Measurements from ENCODE around the gene IL31RA.
"Not testable (repeated sequence)": the region's sequence is repeated elsewhere in the genome, so short reads cannot be mapped to it uniquely, and the experiment has no call there.

Gene IL31RA

DNA sequence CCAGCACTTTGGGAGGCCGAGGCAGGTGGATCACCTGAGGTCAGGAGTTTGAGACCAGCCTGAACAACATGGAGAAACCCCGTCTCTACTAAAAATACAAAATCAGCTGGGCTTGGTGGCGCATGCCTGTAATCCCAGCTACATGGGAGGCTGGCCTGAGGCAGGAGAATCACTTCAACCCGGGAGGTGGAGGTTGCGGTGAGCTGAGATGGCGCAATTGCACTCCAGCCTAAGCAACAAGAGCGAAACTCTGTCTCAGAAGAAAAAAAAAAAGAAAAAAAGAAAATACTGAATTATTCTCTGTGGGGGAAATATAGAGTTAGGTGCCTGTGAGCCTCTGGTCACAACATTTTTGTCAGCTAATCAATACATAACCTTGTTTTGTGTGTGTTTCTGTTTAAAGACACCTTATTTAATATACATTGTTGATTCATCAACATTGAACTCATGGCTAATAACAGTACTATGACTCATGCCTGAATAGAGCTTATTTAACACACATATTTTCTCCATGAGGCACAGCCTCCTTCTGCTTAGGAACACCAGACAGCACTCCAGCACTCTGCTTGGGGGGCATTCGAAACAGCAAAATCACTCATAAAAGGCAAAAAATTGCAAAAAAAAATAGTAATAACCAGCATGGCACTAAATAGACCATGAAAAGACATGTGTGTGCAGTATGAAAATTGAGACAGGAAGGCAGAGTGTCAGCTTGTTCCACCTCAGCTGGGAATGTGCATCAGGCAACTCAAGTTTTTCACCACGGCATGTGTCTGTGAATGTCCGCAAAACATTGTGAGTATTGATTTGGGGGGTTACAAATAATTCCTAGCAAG lies at the start of gene IL31RA:
IL31RA (plus strand) TSS at position 519 of the 836 bp plus-strand sequence; CDS start at position 733, 214 bp downstream.
- DNase-seq (ENCODE audit: low read depth, low spot score), result peak; percentile 80

- DNase-seq (ENCODE audit: low read depth, low spot score), result not testable (repeated sequence)
Observed at GRCh38 chr5:55808814-55809213, 42.3 kb upstream of the IL31RA start.

DNA sequence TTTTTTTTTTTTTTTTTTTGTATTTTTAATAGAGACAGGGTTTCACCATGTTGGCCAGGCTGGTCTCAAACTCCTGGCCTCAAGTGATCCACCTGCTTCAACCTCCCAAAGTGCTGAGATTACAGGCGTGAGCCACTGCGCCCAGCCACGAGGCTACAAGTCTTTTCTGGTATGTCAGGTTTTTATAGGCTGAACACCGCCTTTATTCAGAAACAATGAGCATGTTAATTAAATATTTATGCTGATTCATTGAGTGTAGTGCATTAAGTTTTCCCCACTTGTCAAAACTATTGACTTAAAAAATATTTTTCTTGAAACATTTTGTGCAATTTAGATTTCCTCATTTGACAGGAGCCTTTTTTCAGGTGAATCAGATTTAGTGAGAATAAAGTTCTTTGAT lies 35.2 kb upstream of the IL31RA start:
- DNase-seq (ENCODE audit: low read depth, low spot score), result not testable (repeated sequence)

GRCh38 chr5:55816342-55816741 lies 34.8 kb upstream of the IL31RA start:
- peak; percentile 67 for DNase-seq (ENCODE audit: low read depth, low spot score)

DNA sequence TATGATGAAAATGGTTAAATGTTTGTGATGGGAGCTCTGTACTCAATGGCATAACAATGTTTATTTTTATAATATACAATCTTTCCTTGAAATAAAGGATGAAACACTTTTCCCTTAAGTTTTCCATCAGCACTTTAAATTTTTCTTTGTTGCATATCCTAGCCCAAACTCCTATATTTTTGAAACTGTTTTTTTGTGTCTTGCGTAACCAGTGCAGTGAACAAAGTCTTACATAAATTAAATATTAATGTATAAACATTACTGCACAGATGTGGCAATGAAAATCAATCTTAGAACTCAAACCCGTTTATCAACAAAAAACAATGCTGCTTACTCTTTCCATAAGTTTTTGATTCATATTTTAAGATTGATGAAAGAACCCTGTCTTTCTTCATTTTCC lies 34.1 kb upstream of the IL31RA start:
- DNase-seq (ENCODE audit: low read depth, low spot score), result no peak

GRCh38 chr5:55820488-55820887 lies 30.7 kb upstream of the IL31RA start:
- DNase-seq (ENCODE audit: low read depth, low spot score), result peak; percentile 39

GRCh38 chr5:55821731-55822512 lies 29.2 kb upstream of the IL31RA start:
- DNase-seq (ENCODE audit: low read depth, low spot score), result peak; percentile 29

GRCh38 chr5:55823151-55823796 lies 27.9 kb upstream of the IL31RA start:
- no peak for DNase-seq (ENCODE audit: low read depth, low spot score)

GRCh38 chr5:55829956-55830355 lies 21.2 kb upstream of the IL31RA start:
- peak; percentile 1 for DNase-seq (ENCODE audit: low read depth, low spot score)

DNA sequence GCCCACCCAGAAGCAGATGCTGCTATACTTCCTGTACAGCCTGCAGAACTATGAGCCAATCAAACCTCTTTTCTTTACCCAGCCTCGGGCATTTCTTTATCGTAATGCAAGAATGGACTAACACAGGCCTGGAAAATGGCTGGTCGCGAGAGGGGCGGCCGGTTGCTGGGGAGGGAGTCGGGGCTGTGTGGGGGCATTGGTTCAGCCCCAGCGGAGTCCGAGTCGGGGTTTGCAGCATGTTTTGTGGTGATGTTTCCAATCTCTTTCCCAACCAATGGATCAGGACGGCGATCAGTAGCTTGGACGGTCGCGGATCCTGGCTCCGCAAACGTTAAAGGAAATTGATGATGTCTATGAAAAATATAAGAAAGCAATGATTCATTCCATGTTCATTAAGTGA lies 18.7 kb upstream of the IL31RA start:
- DNase-seq (ENCODE audit: low read depth, low spot score), result no peak

- no peak for DNase-seq (ENCODE audit: low read depth, low spot score)
Observed at GRCh38 chr5:55836191-55836590, 15.0 kb upstream of the IL31RA start.

DNA sequence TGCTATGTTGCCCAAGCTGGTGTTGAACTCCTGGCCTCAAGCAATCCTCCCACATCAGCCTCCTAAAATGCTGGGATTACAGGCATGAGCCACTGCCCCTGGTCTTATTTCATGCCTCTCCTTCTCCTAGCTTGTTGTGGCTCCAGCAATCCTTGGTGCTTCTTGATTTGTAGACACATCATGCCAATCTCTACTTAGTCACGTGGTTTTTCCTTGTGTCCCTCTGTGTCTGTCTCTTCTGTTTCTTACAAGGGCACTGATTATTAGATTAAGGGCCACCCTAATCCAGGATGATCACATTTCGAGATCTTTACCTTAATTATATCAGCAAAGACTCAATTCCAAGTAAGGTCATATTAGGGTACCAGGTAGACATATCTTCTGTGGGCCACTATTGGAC lies 9.2 kb upstream of the IL31RA start:
- DNase-seq (ENCODE audit: low read depth, low spot score), result no peak

DNA sequence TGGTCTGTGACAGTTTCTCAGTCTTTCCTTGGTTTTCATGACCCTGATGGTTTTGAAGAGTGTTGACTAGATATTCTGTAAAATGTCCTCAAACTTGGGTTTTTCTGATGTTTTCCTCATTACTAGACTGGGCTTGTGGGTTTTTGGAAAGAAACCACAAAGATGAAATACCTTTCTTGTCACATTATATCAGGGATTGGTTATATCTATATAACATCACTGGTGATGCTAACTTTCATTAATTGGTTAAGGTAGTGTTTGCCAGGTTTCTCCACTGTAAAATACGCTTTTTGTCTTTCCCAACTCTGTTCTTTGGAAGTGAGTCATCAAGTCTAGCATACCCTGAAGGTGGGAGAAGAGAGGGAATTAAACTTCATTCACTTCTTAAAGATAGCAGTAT lies 3.3 kb upstream of the IL31RA start:
- peak; percentile 45 for DNase-seq (ENCODE audit: low read depth, low spot score)

GRCh38 chr5:55848783-55849182 lies 2.4 kb upstream of the IL31RA start:
- DNase-seq (ENCODE audit: low read depth, low spot score), result no peak

DNA sequence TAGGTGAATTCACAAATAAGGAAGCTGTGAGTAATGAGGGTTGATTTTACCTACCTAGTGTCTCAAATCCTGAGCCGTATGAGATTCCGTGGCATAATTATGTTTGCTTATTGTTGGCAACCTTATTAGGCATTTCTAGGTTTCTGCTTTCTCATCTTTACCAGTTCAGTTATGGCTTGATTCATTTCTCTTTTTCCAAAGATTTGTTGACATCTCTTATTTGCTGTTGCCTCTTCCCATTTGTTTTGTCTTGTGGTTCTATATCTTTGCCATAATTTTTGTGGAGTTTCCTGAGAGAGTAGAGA lies 470 bp downstream of the IL31RA start:
- DNase-seq (ENCODE audit: low read depth, low spot score), result no peak

GRCh38 chr5:55852503-55852902 lies 1.3 kb downstream of the IL31RA start:
- no peak for DNase-seq (ENCODE audit: low read depth, low spot score)

DNA sequence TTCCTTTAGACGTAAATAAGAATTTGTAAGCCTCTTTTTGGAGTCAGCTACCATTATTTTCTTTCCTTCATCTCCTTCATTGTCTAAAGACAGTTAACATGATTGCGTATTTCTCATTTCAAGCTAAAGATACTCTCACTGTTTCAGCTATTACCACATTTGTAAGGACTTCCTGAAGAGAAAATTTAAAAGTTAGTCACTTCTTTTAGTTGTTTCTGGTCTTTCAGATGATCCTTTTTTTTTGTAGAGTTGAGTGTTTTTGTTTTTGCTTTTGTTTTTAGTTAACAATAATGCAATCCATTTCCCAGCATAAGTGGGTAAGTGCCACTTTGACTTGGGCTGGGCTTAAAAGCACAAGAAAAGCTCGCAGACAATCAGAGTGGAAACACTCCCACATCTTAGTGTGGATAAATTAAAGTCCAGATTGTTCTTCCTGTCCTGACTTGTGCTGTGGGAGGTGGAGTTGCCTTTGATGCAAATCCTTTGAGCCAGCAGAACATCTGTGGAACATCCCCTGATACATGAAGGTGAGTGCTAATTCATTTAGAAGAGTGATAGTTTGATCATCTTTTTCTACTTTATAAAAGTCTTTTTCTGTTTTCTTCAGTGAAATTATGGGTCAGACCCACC lies 2.0 kb downstream of the IL31RA start:
- DNase-seq (ENCODE audit: low read depth, low spot score), result no peak

DNA sequence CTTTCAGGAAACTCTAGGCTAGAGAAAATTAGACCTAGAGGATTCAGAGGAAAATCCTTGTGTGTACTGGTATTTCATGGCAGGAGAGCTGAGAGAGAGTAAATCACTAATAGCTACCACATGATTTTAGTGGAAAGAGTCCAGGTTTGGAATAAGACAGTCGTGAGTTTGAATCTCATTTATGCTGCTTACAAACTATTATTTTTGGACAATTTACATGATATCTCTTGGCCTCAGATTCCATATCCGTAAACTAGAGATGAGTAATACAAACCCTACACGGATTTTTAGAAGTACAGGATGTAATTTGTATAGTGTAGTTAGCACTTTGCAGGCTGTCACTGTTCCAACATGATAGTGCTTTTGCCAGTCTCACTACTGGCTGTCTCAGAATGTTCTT lies 2.7 kb downstream of the IL31RA start:
- DNase-seq (ENCODE audit: low read depth, low spot score), result peak; percentile 17

DNA sequence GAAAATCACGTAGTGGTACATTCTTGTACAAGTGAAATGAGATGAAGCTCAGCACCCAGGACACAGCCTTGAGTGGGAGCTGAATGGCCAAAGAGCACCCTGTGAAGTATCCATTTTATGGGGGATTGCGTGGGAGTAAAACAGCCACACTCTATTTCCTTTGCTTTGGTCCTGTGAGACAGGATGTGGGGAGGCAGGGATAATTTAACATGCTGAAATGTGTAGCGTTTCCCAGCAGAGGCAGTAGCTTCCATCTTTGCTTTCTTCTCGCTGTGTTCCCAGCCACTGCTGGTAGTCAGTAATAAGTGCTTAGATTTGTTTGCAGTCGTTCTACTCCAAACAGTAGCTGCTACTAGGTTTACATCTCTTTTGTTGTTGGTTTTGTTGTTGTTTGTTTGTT lies 4.4 kb downstream of the IL31RA start:
- DNase-seq (ENCODE audit: low read depth, low spot score), result no peak

- no peak for DNase-seq (ENCODE audit: low read depth, low spot score)
Observed at GRCh38 chr5:55856516-55857246, 5.5 kb downstream of the IL31RA start.

- DNase-seq (ENCODE audit: low read depth, low spot score), result peak; percentile 24
Observed at GRCh38 chr5:55857247-55857640, 6.1 kb downstream of the IL31RA start.
